GM20000 (cell line): ENCODE data around the gene MAGI1.
A peak's percentile ranks its signal among the peaks of the same experiment; 100 is the strongest.

Experiments
- DNase-seq: peaks from one replicate; pipeline ENCODE4 v3.0.0; 2012; ENCODE audit warnings: low spot score
- CTCF ChIP-seq: IDR thresholded peaks from 2 replicates; pipeline ENCODE4 v1.5.1; 2012; ENCODE audit warnings: mild to moderate bottlenecking, control low read depth; ENCODE audit errors: extremely low read depth, missing control alignments

Gene MAGI1

GRCh38 chr3:65767551-65767950 is 271.2 kb downstream of the MAGI1 start:
- DNase-seq = no peak
- no peak for TF ChIP-seq CTCF

GRCh38 chr3:65762235-65762580 is 276.5 kb downstream of the MAGI1 start:
- no peak for TF ChIP-seq CTCF
- no peak for DNase-seq

- no peak for DNase-seq
- no peak for TF ChIP-seq CTCF
Measured at GRCh38 chr3:65761446-65762234, 277.1 kb downstream of the MAGI1 start.

GRCh38 chr3:65758876-65759598 is 279.7 kb downstream of the MAGI1 start:
- no peak for TF ChIP-seq CTCF
- DNase-seq = no peak

- no peak for TF ChIP-seq CTCF
- DNase-seq = no peak
Measured at GRCh38 chr3:65758438-65758837, 280.3 kb downstream of the MAGI1 start.

GRCh38 chr3:65752636-65753035 is 286.1 kb downstream of the MAGI1 start:
- DNase-seq = no peak
- TF ChIP-seq CTCF = no peak

- peak; percentile 14 for DNase-seq
- peak; percentile 20 for TF ChIP-seq CTCF
Measured at GRCh38 chr3:65751123-65751700, 287.5 kb downstream of the MAGI1 start.
